HAP-1 (cell line): Measurements from ENCODE around the gene DENND2A.
A peak's percentile ranks its signal among the peaks of the same experiment; 100 is the strongest.
"Not testable (repeated sequence)": the region's sequence is repeated elsewhere in the genome, so short reads cannot be mapped to it uniquely, and the experiment has no call there.

Source experiments
- DNase-seq, 2 experiments: peaks; one replicate each; pipeline ENCODE4 v3.0.0-alpha.2; 2016 to 2020; ENCODE audit warnings: low spot score in 2 of 2
- H3K27me3 ChIP-seq: fragments of 250-450 bp; sonication (Bioruptor Pico); 2 replicates; pipeline ENCODE4 v1.5.1; 2020; ENCODE audit warnings: low read depth, mild to moderate bottlenecking, moderate library complexity
- H3K36me3 ChIP-seq: fragments of 250-450 bp; sonication (Bioruptor Pico); replicated peaks from 2 replicates; pipeline ENCODE4 v1.5.1; 2020; ENCODE audit warnings: mild to moderate bottlenecking
- H3K4me1 ChIP-seq: fragments of 250-450 bp; sonication (Bioruptor Pico); 2 replicates; pipeline ENCODE4 v1.5.1; 2020; ENCODE audit warnings: mild to moderate bottlenecking
- H3K4me3 ChIP-seq: fragments of 250-450 bp; sonication (Bioruptor Pico); 2 replicates; pipeline ENCODE4 v1.5.1; 2020; ENCODE audit warnings: mild to moderate bottlenecking, moderate library complexity
- H3K9me3 ChIP-seq: fragments of 250-450 bp; sonication (Bioruptor Pico); 2 replicates; pipeline ENCODE4 v1.5.1; 2020; ENCODE audit warnings: mild to moderate bottlenecking, moderate library complexity
- in situ Hi-C: fragments of 300-500 bp; cut with MboI; formaldehyde crosslinking; loops from 3 replicates; pipeline ENCODE4 v1.14.3; 2020; ENCODE audit warnings: low sequenced_read_pairs, inconsistent platforms, mixed read lengths

The DENND2A gene

DNA sequence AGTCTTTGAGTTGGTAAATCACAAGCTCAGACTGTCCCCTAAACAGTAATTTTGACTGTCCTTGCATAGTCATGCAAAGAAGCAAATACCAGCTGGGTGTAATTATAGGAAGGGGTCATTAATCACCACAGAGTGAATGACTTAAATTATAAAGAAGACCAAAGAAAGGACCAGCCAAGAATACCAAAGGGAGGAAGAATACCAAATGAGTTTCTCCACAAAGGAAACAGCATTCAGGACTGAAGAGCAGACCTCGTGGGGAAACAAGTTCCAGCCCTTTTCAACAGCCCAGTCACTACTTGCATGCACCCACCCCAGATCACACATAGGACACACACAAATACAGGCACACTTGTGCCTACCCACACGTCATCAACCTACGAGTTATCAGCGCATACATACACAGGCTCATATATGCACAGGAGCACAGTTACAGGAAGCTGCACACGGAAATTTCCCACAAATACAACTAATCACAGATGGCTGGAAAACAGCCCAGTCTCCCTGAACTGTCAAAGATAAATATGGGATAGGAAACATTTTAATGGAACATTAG, 77.6 kb downstream of the DENND2A start:
- Histone ChIP-seq H3K27me3 (no peaks in the 10 kb centered on the region), H3K4me3 (no peak overlapping the region), H3K36me3 (peaks cover 3% of the 10 kb centered on the region; the same call in 1 of the 2 replicates), H3K9me3 (no peaks in the 10 kb centered on the region), H3K4me1 (peaks cover 24% of the 10 kb centered on the region)
- in situ Hi-C loops = no loop called here
- DNase-seq = peak; percentile 71 to 89

DNA sequence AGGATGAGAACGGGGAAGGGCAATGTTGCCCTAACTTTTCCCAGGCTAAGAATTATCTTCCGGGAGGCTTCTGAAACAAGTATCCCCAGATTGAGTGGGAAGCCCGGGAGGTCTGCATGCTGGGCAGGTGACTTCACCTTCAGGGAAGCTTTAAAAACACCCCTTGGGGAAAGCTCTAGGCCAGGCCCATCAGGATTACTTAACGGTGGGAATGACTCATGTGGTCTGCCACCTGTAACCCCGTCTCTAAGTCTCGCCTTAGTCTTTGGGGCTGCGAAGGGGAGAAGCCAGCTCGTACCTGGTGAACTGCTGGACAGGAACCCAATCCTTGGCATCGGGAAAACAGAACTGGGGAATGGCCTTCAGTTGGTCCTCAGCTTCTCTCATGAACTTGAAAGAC, 81.2 kb downstream of the DENND2A start:
- H3K36me3 ChIP-seq = peaks cover 6% of the 10 kb centered on the region
- in situ Hi-C loops = no loop called here
- H3K4me3 ChIP-seq = no peak overlapping the region
- H3K9me3 ChIP-seq = no peaks in the 10 kb centered on the region
- DNase-seq = no peak
- H3K27me3 ChIP-seq = no peaks in the 10 kb centered on the region
- peaks cover 28% of the 10 kb centered on the region for H3K4me1 ChIP-seq

DNA sequence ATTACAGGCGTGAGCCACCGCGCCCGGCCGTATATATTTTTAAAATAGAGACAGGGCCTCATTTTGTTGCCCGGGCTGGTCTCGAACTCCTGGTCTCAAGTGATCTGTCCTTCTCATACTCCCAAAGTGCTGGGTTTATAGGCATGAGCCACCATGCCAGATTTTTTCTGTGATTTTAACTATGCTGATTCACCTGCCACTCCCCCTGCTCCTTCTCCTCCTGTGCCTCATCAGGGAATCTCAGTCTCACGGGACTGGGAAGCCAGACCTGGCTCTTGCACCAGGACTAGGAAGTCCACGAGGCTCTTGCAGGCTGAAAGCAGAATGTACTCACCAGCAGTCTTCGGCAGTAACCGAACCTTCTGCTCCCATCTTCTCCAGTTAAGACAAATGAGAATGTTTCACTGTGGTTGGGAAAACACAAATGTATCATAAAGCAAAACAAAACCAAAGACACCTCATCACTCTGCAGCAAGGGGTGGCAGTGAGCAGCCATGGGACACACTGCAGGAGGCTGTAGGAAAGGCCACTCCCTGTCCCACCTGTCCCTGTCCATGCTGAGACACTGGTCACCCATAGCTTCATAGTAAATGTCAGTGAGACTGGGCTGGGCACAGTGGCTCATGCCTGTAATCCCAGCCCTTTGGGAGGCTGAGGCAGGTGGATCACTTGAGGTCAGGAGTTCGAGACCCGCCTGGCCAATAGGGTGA, 82.6 kb downstream of the DENND2A start:
- in situ Hi-C loops = no loop called here
- H3K4me3 ChIP-seq = no peak overlapping the region
- peaks cover 6% of the 10 kb centered on the region for H3K36me3 ChIP-seq
- no peak for DNase-seq
- H3K9me3 ChIP-seq = no peaks in the 10 kb centered on the region
- H3K27me3 ChIP-seq = no peaks in the 10 kb centered on the region
- H3K4me1 ChIP-seq = peaks cover 26% of the 10 kb centered on the region

DNA sequence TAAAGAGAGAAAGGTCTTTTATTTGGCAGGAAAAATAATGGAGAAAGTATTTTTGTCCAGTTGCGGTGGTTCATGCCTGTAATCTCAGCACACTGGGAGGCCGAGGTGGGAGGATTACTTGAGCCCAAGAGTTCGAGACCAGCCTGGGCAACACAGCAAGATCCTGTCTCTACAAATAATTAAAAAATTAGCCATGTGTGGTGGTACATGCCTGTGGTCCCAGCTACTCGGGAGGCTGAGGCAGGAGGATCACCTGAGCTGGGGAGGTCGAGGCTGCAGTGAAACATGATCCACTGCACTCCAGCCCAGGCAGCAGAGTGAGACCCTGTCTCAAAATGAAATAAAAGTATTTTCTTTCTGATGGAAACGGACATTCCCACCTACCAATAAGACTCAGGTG, 83.5 kb downstream of the DENND2A start:
- DNase-seq = no peak
- Histone ChIP-seq H3K9me3 (no peaks in the 10 kb centered on the region), H3K27me3 (no peaks in the 10 kb centered on the region), H3K4me3 (no peak overlapping the region), H3K36me3 (peaks cover 6% of the 10 kb centered on the region), H3K4me1 (peaks cover 26% of the 10 kb centered on the region)
- in situ Hi-C loops = no loop called here

DNA sequence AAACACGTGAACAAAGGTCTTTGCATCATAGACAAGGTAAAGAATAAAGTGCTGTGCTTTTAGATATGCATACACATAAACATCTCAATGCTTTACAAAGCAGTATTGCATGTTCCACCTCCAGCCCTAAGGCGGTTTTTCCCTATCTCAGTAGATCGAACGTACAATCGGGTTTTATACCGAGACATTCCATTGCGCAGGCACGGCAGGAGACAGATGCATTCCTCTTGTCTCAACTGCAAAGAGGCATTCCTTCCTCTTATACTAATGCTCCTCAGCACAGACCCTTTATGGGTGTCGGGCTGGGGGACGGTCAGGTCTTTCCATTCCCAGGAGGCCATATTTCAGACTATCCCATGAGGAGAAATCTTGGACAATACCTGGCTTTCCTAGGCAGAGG, 87.4 kb downstream of the DENND2A start:
- peak; percentile 81 to 85 for DNase-seq
- in situ Hi-C loops, H3K9me3 ChIP-seq, H3K4me3 ChIP-seq, H3K36me3 ChIP-seq, H3K27me3 ChIP-seq: not testable (repeated sequence)
- H3K4me1 ChIP-seq = peaks cover 33% of the 10 kb centered on the region

DNA sequence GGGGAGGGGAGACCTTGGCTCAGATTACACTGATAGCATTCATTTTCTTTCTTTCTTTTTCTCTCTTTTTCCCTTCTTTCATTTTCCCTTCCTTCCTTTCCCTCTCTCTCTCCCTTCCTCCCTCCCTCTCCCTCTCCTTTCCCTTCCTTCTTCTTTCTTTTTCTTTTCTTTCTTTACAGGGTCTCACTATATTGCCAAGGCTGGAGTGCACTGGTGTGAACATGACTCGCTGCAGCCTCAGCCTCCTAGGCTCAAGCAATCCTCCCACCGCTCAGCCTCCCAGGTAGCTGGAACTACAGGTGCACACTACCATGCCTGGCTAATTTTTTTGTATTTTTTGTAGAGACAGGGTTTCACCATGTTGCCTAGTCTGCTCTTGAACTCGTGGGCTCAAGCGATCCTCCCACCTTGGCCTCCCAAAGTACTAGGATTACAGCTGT, 88.4 kb downstream of the DENND2A start:
- peaks cover 33% of the 10 kb centered on the region for H3K4me1 ChIP-seq
- H3K27me3 ChIP-seq = no peaks in the 10 kb centered on the region
- no peak for DNase-seq
- in situ Hi-C loops = no loop called here
- no peak overlapping the region for H3K4me3 ChIP-seq
- no peaks in the 10 kb centered on the region for H3K9me3 ChIP-seq
- H3K36me3 ChIP-seq = no peaks in the 10 kb centered on the region; the same call in none of the 2 replicates

DNA sequence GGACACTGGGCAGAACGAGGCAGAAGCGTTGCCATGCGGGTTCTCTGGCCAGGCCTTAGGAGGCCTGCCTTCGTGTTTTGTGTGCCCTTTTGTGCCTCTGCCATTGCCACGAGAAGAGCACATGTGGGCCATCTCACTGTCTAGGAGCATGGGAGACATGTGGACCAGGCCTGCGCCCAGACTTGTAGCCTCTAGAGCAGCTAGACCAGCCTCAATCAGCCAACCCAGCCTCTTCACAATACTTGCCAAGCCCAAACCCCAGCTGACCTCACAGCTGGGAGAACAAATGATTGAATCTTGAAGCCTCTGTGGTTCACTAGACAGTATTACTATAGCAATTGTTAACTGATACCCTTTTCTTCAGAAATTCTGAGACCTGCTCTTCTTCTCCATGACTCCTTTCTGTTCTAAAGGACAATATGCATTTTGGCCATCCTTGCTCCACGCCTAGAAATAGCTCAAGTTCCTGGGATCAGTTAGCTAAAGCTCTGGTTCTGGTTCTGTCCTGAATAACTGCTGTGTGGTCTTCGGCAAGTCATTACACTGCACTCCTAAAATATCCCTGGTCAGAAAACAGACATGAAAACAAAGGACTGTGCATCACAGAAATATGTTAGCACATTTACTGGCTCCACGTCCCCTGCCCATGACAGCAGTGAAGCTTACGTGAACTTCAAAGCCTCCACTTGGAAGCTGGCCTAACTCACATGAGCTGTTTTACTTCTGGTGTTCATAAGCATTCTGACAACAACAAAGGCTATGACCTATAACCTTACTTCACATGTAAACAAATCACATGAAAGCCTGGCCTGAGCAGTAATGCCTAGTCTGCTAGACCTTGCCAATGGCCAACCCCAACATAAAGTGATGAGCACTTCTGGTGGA, 89.0 kb downstream of the DENND2A start:
- Histone ChIP-seq H3K27me3 (no peaks in the 10 kb centered on the region), H3K4me3 (no peak overlapping the region), H3K36me3 (no peaks in the 10 kb centered on the region; the same call in none of the 2 replicates), H3K9me3 (no peaks in the 10 kb centered on the region), H3K4me1 (peaks cover 33% of the 10 kb centered on the region)
- DNase-seq = peak; percentile 23 to 30
- in situ Hi-C loops = no loop called here

DNA sequence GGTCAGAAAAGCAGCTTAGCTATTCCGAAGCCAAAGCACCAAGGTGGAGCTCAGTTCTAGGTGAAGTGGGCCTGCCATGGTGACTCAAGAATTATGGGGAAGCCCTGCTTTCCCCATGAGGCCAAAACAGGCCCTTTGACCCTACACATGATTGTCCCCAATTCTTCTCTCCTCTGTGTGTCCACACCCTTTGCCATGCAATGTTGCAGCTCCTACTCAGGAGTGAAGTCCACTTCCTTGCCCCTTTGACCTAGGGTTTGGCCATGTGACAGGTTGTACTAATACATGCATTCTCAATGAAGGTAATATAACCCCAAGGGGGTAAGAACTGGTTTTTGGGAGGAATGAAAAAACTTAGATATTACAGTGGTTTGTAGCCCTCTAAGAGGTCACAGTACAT, 93.7 kb downstream of the DENND2A start:
- DNase-seq = no peak
- no peaks in the 10 kb centered on the region for H3K36me3 ChIP-seq
- no peaks in the 10 kb centered on the region for H3K27me3 ChIP-seq
- in situ Hi-C loops = no loop called here
- no peaks in the 10 kb centered on the region for H3K9me3 ChIP-seq
- H3K4me1 ChIP-seq = peaks cover 9% of the 10 kb centered on the region
- no peak overlapping the region for H3K4me3 ChIP-seq

DNA sequence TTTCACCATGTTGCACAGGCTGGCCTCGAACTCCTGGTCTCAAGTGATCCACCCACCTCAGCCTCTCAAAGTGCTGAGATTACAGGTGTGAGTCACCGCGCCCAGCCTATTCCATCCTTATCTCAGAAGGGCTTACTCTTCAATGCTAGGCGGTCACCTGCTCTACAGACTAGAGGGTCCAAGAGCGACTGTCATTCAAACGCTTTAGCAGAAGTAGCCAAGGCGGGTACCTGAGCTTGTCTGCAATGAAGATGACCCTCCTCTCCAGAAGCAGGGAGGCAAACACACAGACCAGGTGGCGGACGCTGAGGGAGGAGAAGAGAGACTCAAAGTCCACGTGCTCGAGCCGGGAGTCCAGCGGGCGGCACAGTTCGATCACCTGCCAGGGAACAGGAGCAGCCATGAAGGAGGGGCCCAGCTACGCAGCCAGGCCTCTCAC, 96.2 kb downstream of the DENND2A start:
- H3K36me3 ChIP-seq = no peaks in the 10 kb centered on the region
- no peak for DNase-seq
- no peaks in the 10 kb centered on the region for H3K27me3 ChIP-seq
- in situ Hi-C loops = no loop called here
- H3K4me3 ChIP-seq = no peak overlapping the region
- no peaks in the 10 kb centered on the region for H3K9me3 ChIP-seq
- peaks cover 15% of the 10 kb centered on the region for H3K4me1 ChIP-seq

DNA sequence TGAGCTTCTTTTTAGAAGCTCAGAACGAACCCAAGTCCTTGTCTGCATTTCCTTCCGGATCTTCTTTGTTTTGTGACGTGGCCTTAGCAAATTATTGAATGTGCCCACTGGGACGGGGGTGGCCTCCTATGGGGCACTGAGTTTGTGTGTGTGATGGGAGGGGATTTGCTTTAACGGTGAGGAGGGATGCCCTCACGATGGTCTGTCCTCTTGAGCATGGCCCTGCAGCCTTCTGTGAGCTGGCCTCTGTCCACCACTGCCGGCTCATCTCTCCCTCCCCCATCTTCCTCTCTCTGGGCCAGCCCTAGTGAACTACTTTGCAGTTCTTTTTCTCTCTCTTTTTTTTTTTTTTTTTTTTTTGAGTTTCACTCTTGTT, 98.4 kb downstream of the DENND2A start:
- Histone ChIP-seq H3K27me3 (no peaks in the 10 kb centered on the region), H3K36me3 (no peaks in the 10 kb centered on the region), H3K4me1 (peaks cover 15% of the 10 kb centered on the region), H3K4me3 (no peak overlapping the region), H3K9me3 (no peaks in the 10 kb centered on the region)
- in situ Hi-C loops = no loop called here
- DNase-seq = no peak

DNA sequence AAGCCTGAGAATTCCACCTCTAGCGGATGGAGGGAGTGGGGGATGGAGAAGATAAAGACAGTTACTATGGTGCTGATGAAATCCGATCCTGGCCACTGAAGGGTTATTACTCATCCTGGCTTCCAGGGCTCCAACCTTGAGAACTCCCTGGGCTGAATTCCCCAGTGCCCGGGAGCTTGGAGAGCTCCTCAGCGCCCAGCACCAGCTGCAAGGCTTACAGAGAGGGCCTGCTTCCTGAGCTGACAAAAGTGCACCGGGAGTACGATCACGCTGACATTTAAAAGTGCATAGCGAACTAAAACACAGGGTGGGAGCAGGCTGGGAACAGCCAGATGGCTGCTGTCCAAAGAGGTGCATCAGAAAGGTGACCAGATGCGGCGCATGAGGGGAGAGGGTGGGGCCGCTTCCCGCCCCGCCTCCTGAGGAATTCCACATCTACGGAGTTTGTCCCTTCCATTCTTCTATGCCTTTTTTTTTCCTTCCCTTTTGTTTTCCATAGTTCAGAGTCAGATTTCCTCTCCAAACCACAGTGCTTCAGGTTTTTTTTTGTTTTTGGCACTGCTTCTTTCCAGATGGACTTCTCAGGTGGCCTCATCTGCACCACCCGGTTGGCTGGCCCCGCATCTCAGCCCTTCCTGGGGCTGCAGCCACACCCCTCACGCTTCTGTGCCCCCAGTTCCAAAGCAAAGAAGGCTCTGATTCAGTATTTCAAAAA, 98.9 kb downstream of the DENND2A start:
- Histone ChIP-seq H3K27me3 (no peaks in the 10 kb centered on the region), H3K36me3 (no peaks in the 10 kb centered on the region), H3K4me1 (peaks cover 15% of the 10 kb centered on the region), H3K9me3 (no peaks in the 10 kb centered on the region), H3K4me3 (no peak overlapping the region)
- peak; percentile 82 to 84 for DNase-seq
- in situ Hi-C loops = no loop called here

DNA sequence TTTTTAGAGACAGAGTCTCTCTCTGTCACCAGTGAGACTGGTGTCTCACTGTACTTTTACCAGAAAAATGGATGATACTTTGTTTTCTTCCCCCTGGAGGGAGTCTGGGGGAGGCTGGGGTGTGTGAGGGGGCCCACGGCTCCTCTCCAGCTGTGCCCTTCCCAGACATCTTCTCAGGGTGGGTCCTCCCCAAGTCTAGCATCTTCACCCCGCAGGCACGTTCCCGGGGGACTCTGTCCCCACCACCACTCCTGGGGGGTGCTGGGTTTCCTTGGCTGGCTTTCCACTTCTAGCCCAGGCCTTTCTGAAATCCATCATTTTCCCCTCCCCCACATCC, 99.5 kb downstream of the DENND2A start:
- Histone ChIP-seq H3K27me3 (no peaks in the 10 kb centered on the region), H3K4me3 (no peak overlapping the region), H3K36me3 (no peaks in the 10 kb centered on the region), H3K4me1 (peaks cover 15% of the 10 kb centered on the region), H3K9me3 (no peaks in the 10 kb centered on the region)
- in situ Hi-C loops = no loop called here
- DNase-seq = no peak

DNA sequence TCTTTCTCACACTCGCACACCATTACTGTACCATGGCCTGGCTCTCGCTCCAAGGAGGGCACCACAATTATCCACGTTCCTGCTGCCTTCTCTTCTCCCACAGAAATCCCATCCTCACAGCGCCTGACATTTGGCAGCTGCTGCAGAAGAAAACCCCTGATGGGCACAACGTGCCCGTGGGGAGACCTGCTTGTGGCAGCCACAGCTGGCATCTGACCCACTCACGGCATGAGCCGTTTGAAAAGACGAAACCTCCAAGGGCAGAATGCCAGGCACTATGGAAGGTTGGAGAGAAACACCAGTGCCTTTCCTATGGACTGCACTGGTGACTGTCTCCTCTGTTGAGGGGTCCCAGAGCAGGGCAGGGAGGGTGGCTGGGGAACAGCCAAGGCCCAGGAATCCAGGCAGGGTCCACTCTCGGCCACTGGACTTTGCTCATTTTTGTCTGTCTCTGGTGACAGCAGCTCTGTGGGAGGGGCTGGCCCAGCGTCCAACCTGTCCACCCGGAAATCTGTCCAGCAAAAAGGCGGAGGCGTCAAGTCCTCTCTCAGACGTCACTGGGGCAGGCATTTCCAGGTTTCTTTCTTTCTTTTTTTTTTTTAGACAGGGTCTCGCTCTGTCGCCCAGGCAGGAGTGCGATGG, 100.4 kb downstream of the DENND2A start:
- in situ Hi-C loops = no loop called here
- no peak for DNase-seq
- H3K4me1 ChIP-seq = peaks cover 15% of the 10 kb centered on the region

More for the DNA sequence above, 100.4 kb downstream of the DENND2A start:
- no peaks in the 10 kb centered on the region for H3K9me3 ChIP-seq
- H3K36me3 ChIP-seq = no peaks in the 10 kb centered on the region
- no peaks in the 10 kb centered on the region for H3K27me3 ChIP-seq
- no peak overlapping the region for H3K4me3 ChIP-seq
